Measurements from ENCODE around the gene PLEKHA6. TPM values are rescaled to one million over a fixed set of nuclear protein-coding genes. Genes with fewer than 3 reads are reported as not detected.

PLEKHA6 gene, protein sequence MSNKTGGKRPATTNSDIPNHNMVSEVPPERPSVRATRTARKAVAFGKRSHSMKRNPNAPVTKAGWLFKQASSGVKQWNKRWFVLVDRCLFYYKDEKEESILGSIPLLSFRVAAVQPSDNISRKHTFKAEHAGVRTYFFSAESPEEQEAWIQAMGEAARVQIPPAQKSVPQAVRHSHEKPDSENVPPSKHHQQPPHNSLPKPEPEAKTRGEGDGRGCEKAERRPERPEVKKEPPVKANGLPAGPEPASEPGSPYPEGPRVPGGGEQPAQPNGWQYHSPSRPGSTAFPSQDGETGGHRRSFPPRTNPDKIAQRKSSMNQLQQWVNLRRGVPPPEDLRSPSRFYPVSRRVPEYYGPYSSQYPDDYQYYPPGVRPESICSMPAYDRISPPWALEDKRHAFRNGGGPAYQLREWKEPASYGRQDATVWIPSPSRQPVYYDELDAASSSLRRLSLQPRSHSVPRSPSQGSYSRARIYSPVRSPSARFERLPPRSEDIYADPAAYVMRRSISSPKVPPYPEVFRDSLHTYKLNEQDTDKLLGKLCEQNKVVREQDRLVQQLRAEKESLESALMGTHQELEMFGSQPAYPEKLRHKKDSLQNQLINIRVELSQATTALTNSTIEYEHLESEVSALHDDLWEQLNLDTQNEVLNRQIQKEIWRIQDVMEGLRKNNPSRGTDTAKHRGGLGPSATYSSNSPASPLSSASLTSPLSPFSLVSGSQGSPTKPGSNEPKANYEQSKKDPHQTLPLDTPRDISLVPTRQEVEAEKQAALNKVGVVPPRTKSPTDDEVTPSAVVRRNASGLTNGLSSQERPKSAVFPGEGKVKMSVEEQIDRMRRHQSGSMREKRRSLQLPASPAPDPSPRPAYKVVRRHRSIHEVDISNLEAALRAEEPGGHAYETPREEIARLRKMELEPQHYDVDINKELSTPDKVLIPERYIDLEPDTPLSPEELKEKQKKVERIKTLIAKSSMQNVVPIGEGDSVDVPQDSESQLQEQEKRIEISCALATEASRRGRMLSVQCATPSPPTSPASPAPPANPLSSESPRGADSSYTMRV
- total RNA-seq (2012; rRNA removed): 1.0 and 3.3 TPM in 2 replicates

DNA sequence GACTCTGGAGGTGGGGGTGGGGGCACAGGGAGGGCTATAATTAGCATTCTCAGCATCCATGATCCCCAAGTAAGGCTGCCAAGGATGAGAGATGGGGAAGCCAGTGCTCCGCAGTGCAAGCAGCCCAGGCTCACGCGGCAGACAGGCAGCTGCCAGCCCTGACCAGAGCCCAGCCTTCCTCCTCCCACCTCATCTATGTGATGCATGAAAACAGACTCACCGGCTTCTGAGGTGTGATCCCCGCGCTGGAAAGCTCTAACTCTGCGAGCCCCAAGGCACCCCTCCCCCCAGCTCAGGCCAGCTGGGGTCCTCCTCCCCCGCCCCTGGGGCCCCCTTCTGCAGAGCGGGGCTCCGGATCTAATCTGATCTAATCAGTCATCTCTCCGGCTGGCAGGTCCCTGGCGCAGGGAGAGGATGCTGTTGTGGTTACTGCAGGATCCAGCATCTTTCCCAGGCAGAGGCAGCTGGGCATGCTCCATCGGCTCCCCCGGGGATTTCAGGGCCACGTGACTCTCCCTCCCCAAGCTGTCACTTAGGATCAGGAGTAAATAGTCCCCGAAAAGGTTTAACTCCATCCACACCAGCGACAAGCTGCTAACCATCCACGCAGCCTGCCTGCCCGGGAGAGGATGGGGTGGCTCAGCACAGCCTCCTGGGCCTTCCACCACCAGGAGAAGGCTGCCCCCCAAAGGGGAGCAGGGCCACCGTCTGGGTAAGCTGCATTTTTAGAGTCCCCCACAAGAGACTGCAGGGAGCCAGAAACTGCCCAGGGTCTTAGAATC, at the start of gene PLEKHA6:
Gene PLEKHA6 (minus strand): TSS at position 456 of the 782 bp plus-strand sequence. CDS start 86,202 bp downstream, outside the sequence.
- Histone ChIP-seq H3K4me1 (ENCODE audit: control insufficient read depth, insufficient read depth, low read length) (peaks cover 36% of the 10 kb centered on the region), H3K36me3 (ENCODE audit: insufficient read depth, low read length) (no peaks in the 10 kb centered on the region), H3K9ac (ENCODE audit: low read depth, low read length) (no peak within 1 kb of the TSS), H3K9me3 (replicated peaks; ENCODE audit: low read length) (no peaks in the 10 kb centered on the region), H3K4me2 (ENCODE audit: low read length) (peak within 1 kb of the TSS; percentile 61), H3K4me3 (ENCODE audit: low read length) (peak within 1 kb of the TSS; percentile 57), H3K27me3 (ENCODE audit: control insufficient read depth, insufficient read depth, low read length) (peaks cover 20% of the 10 kb centered on the region)

DNA sequence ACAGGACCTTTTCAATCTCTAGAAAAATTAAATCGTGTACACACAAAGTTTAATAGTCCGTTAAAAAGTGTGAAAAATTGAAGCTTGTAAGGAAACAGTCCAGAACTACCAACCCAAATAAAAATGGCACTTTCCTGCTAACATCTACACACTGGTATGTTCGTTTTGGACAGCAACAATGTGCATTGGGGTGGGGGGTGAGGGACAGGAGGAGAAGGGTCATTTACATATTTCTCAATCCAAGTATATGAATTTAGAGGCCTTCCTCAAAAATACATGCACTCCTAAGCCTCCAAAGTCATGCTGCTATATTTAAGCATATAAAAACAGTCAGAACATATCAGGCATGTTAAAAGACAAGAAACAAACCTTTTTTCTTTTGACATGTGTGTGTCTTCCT, 49.4 kb upstream of the PLEKHA6 start:
- Histone ChIP-seq H3K4me2 (ENCODE audit: low read length) (peak overlapping the region; percentile 94), H3K9ac (ENCODE audit: low read depth, low read length) (peak overlapping the region; percentile 98), H3K9me3 (replicated peaks; ENCODE audit: low read length) (no peaks in the 10 kb centered on the region), H3K4me1 (ENCODE audit: control insufficient read depth, insufficient read depth, low read length) (peaks cover 5% of the 10 kb centered on the region), H3K4me3 (ENCODE audit: low read length) (peak overlapping the region; percentile 95), H3K36me3 (ENCODE audit: insufficient read depth, low read length) (peaks cover 38% of the 10 kb centered on the region), H3K27me3 (ENCODE audit: control insufficient read depth, insufficient read depth, low read length) (no peaks in the 10 kb centered on the region)

DNA sequence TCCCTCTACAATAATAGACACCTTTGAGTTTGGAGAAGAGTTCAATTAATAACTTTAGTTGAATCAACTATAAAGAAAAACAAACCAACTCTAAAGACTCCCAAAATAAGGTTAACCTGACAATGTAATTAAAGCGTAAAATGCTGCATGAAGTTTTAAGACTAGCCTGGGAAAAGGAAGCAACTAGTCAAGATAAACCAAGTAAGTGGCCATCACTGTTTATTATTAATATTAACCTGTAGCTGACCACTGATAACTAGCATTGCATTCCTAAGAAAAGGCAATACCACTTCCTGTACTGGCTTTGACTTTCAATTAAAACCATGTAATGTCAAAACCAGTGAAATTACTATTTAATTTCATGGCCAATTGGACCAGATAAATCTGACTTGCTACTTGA, 48.9 kb upstream of the PLEKHA6 start:
- peak overlapping the region; percentile 98 for H3K9ac ChIP-seq (ENCODE audit: low read depth, low read length)

DNA sequence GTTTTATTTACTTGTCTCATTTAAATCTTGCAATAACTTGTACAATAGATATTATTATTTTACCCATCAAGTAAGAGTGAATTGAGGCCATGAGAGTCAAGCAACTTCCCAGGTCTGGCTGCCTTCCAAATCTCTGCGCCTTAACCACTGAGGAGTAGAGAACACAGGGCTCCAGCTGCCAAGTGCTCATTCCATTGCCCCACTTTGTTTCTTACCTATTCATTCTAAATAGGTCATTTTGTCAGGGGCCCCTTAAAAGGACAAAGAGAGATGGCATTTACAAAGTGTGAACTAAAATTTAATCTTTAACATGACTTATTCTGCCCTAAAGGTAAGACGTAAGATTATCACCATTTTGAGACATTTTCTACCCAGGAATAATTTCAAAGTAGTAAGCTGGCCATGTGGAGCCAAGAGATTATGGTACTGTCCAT, 48.4 kb upstream of the PLEKHA6 start:
- Histone ChIP-seq H3K4me1 (ENCODE audit: control insufficient read depth, insufficient read depth, low read length) (peaks cover 5% of the 10 kb centered on the region), H3K4me3 (ENCODE audit: low read length) (peak overlapping the region; percentile 95), H3K4me2 (ENCODE audit: low read length) (peak overlapping the region; percentile 94), H3K9ac (ENCODE audit: low read depth, low read length) (peak overlapping the region; percentile 98), H3K27me3 (ENCODE audit: control insufficient read depth, insufficient read depth, low read length) (no peaks in the 10 kb centered on the region), H3K36me3 (ENCODE audit: insufficient read depth, low read length) (peaks cover 46% of the 10 kb centered on the region), H3K9me3 (replicated peaks; ENCODE audit: low read length) (no peaks in the 10 kb centered on the region)

More for the DNA sequence above, 48.9 kb upstream of the PLEKHA6 start:
- Histone ChIP-seq H3K36me3 (ENCODE audit: insufficient read depth, low read length) (peaks cover 43% of the 10 kb centered on the region), H3K4me1 (ENCODE audit: control insufficient read depth, insufficient read depth, low read length) (peaks cover 5% of the 10 kb centered on the region), H3K27me3 (ENCODE audit: control insufficient read depth, insufficient read depth, low read length) (no peaks in the 10 kb centered on the region), H3K4me3 (ENCODE audit: low read length) (peak overlapping the region; percentile 95), H3K9me3 (replicated peaks; ENCODE audit: low read length) (no peaks in the 10 kb centered on the region), H3K4me2 (ENCODE audit: low read length) (peak overlapping the region; percentile 94)

DNA sequence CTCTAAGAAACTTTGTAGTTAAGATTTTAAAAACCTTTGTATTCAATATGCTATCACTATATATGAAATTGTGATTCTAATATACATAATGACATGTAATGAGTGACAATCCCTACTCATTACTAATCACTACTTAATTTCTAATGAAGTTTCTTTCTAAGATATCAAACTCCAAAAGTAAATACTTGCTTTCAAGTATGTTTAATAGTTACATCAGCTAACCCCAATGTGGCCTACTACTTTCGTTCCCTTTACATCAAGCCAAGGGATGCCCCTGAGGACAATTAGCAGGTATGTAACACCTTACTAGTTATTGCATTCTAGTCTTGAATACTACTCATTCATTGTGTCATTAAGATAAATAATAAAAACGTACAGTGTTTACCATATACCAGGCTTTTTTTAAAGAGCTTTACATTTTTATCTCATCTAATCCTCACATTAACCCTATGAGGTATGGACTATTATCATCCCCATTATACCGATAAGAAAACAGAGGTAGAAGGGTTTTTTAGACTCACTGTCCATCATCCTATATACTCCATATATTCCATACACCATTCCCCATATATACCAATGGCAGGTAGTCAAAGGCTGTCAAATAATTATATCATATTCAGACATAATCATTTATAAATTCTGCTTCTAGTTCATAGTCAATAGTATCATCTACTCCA, 47.7 kb upstream of the PLEKHA6 start:
- Histone ChIP-seq H3K9me3 (replicated peaks; ENCODE audit: low read length) (no peaks in the 10 kb centered on the region), H3K4me1 (ENCODE audit: control insufficient read depth, insufficient read depth, low read length) (peaks cover 5% of the 10 kb centered on the region), H3K9ac (ENCODE audit: low read depth, low read length) (peak overlapping the region; percentile 98), H3K36me3 (ENCODE audit: insufficient read depth, low read length) (peaks cover 52% of the 10 kb centered on the region), H3K4me2 (ENCODE audit: low read length) (peak overlapping the region; percentile 94), H3K27me3 (ENCODE audit: control insufficient read depth, insufficient read depth, low read length) (no peaks in the 10 kb centered on the region), H3K4me3 (ENCODE audit: low read length) (peak overlapping the region; percentile 95)

DNA sequence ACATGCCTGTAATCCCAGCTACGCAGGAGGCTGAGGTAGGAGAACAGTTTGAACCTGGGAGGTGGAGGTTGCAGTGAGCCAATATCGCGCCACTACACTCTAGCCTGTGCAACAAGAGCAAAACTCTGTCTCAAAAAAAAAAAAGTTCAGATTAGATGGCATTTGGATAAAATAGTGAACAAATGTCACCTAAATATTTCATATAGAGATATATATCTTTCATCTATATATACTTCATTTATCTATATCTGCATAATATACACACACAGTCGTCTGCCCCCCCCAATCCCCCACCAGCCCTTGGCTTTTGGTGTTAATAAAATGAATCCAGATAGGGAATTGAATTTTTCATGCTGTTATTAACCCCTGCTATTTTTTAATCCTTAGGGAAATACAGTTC, 46.9 kb upstream of the PLEKHA6 start:
- no peaks in the 10 kb centered on the region for H3K27me3 ChIP-seq (ENCODE audit: control insufficient read depth, insufficient read depth, low read length)
- peaks cover 56% of the 10 kb centered on the region for H3K36me3 ChIP-seq (ENCODE audit: insufficient read depth, low read length)
- H3K4me1 ChIP-seq (ENCODE audit: control insufficient read depth, insufficient read depth, low read length): peaks cover 5% of the 10 kb centered on the region
- H3K4me3 ChIP-seq (ENCODE audit: low read length): peak overlapping the region; percentile 95
- H3K9me3 ChIP-seq (replicated peaks; ENCODE audit: low read length): no peaks in the 10 kb centered on the region
- H3K9ac ChIP-seq (ENCODE audit: low read depth, low read length): peak overlapping the region; percentile 98
- H3K4me2 ChIP-seq (ENCODE audit: low read length): peak overlapping the region; percentile 94

DNA sequence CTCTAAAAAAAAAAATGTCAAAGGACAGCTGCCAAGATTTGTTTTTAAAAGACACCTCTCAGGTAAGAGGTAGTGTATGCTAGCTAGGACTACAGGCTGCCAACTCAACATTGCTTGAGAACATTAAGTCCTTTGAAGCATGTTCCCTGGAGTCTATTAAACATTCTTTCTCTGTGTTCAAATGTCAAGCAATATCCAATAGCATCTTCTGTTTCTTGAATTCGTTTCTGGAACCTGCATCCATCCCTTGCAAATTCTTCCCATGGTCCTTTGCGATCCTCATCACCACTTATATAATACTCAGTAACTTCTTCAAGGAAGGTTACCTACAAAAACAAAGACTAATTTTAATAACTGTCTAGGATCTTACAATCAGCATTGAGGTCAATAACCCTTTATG, 46.3 kb upstream of the PLEKHA6 start:
- Histone ChIP-seq H3K36me3 (ENCODE audit: insufficient read depth, low read length) (peaks cover 60% of the 10 kb centered on the region), H3K4me1 (ENCODE audit: control insufficient read depth, insufficient read depth, low read length) (peaks cover 5% of the 10 kb centered on the region), H3K9me3 (replicated peaks; ENCODE audit: low read length) (no peaks in the 10 kb centered on the region), H3K4me3 (ENCODE audit: low read length) (peak overlapping the region; percentile 11), H3K27me3 (ENCODE audit: control insufficient read depth, insufficient read depth, low read length) (no peaks in the 10 kb centered on the region), H3K9ac (ENCODE audit: low read depth, low read length) (no peak overlapping the region), H3K4me2 (ENCODE audit: low read length) (peak overlapping the region; percentile 94)

DNA sequence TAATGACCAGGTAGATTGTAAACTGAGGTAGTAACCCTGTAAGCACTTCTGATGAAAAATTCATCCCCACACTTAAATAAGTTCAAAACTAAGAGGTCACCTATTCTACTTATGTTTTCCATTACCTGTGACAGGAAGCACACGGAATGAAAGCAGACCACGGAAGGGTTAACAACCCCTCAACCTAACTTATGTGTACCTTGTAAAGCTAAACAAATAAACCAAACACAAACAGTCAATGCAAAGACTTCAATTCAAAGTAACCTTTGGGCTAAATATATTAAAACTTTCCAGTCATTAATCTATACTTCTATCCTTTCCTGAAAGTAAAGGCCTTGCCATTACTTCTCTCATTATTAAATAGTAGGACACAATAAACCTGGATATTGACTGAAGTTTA, 44.9 kb upstream of the PLEKHA6 start:
- no peaks in the 10 kb centered on the region for H3K9me3 ChIP-seq (replicated peaks; ENCODE audit: low read length)
- no peak overlapping the region for H3K4me3 ChIP-seq (ENCODE audit: low read length)
- H3K36me3 ChIP-seq (ENCODE audit: insufficient read depth, low read length): peaks cover 74% of the 10 kb centered on the region
- H3K27me3 ChIP-seq (ENCODE audit: control insufficient read depth, insufficient read depth, low read length): no peaks in the 10 kb centered on the region
- H3K4me2 ChIP-seq (ENCODE audit: low read length): no peak overlapping the region
- no peak overlapping the region for H3K9ac ChIP-seq (ENCODE audit: low read depth, low read length)
- peaks cover 5% of the 10 kb centered on the region for H3K4me1 ChIP-seq (ENCODE audit: control insufficient read depth, insufficient read depth, low read length)

DNA sequence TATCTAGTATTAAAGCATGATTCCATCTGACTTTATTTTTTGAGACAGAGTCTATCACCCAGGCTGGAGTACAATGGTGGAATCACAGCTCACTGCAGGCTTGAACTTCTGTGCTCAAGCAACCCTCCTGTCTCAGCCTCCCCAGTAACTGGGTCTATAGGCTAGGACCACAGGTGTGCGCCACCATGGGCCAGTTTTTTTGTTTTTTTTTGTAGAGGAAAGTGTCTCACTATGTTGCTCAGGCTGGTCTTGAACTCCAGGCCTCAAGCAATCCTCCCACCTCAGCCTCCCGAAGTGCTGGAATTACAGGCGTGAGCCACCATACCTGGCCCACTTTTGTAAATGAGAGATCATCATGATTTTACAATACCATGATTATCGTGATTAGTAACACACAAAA, 42.7 kb upstream of the PLEKHA6 start:
- Histone ChIP-seq H3K27me3 (ENCODE audit: control insufficient read depth, insufficient read depth, low read length) (no peaks in the 10 kb centered on the region), H3K4me2 (ENCODE audit: low read length) (no peak overlapping the region), H3K4me1 (ENCODE audit: control insufficient read depth, insufficient read depth, low read length) (peaks cover 5% of the 10 kb centered on the region), H3K4me3 (ENCODE audit: low read length) (no peak overlapping the region), H3K36me3 (ENCODE audit: insufficient read depth, low read length) (peaks cover 82% of the 10 kb centered on the region), H3K9ac (ENCODE audit: low read depth, low read length) (no peak overlapping the region), H3K9me3 (replicated peaks; ENCODE audit: low read length) (no peaks in the 10 kb centered on the region)

DNA sequence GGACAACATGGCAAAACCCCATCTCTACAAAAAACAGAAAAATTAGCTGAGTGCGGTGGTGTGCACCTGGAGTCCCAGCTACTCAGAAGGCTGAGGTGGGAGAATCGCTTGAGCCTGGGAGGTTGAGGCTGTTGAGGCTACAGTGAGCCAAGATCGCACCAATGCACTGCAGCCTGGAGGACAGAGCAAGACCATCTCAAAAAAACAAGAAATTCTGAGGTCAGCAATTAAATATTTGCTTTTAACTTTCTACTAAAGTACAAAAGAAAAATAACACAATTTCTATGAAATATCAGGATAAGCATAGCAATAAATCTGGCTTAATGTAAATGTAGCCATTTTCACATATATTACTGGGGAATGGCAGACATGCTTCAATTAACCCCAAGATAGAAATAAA, 42.0 kb upstream of the PLEKHA6 start:
- H3K4me1 ChIP-seq (ENCODE audit: control insufficient read depth, insufficient read depth, low read length): peaks cover 5% of the 10 kb centered on the region
- H3K9me3 ChIP-seq (replicated peaks; ENCODE audit: low read length): no peaks in the 10 kb centered on the region
- no peak overlapping the region for H3K4me3 ChIP-seq (ENCODE audit: low read length)
- H3K27me3 ChIP-seq (ENCODE audit: control insufficient read depth, insufficient read depth, low read length): no peaks in the 10 kb centered on the region
- no peak overlapping the region for H3K4me2 ChIP-seq (ENCODE audit: low read length)
- peaks cover 81% of the 10 kb centered on the region for H3K36me3 ChIP-seq (ENCODE audit: insufficient read depth, low read length)
- no peak overlapping the region for H3K9ac ChIP-seq (ENCODE audit: low read depth, low read length)
